ENCODE data around the gene CATSPERZ.

The CATSPERZ gene

GRCh38 chr11:64284962-64285884 lies 14.9 kb upstream of the CATSPERZ start, which contains the start of gene GPR137:
Gene GPR137 (plus strand): TSS chr11:64285848. CDS start chr11:64286525, 677 bp downstream.
- Histone ChIP-seq H3K4me3 (ENCODE audit: severe bottlenecking) (peak within 1 kb of the TSS; percentile 65), H3K27ac (ENCODE audit: poor library complexity, severe bottlenecking) (peak within 1 kb of the TSS; percentile 88), H3K9me3 (ENCODE audit: severe bottlenecking) (no peaks in the 10 kb centered on the region), H3K4me1 (ENCODE audit: insufficient read depth, poor library complexity, severe bottlenecking) (no peaks in the 10 kb centered on the region), H3K36me3 (ENCODE audit: low read depth) (peaks cover 25% of the 10 kb centered on the region), H3K27me3 (ENCODE audit: insufficient read depth, poor library complexity, severe bottlenecking) (no peaks in the 10 kb centered on the region)
- DNase-seq (ENCODE audit: low spot score): peak; percentile 78
- ATAC-seq (ENCODE audit: low read depth): peak; percentile 33
- no peak for TF ChIP-seq CTCF (IDR thresholded peaks at IDR 0.05; ENCODE audit: poor library complexity, severe bottlenecking)

- Histone ChIP-seq H3K9me3 (ENCODE audit: severe bottlenecking) (no peaks in the 10 kb centered on the region), H3K27me3 (ENCODE audit: insufficient read depth, poor library complexity, severe bottlenecking) (peaks cover 5% of the 10 kb centered on the region), H3K27ac (ENCODE audit: poor library complexity, severe bottlenecking) (peak overlapping the region; percentile 88), H3K4me1 (ENCODE audit: insufficient read depth, poor library complexity, severe bottlenecking) (no peaks in the 10 kb centered on the region), H3K36me3 (ENCODE audit: low read depth) (peaks cover 20% of the 10 kb centered on the region), H3K4me3 (ENCODE audit: severe bottlenecking) (peak overlapping the region; percentile 65)
- ATAC-seq (ENCODE audit: low read depth): peak; percentile 11; the same call in 1 of the 3 replicates
- peak; percentile 4 for TF ChIP-seq CTCF (IDR thresholded peaks at IDR 0.05; ENCODE audit: poor library complexity, severe bottlenecking)
- DNase-seq (ENCODE audit: low spot score): no peak
These were observed 14.0 kb upstream of the CATSPERZ start for GRCh38 chr11:64285885-64286800.

- no peak for DNase-seq (ENCODE audit: low spot score)
- no peaks in the 10 kb centered on the region for H3K4me1 ChIP-seq (ENCODE audit: insufficient read depth, poor library complexity, severe bottlenecking)
- no peak for ATAC-seq (ENCODE audit: low read depth)
- H3K36me3 ChIP-seq (ENCODE audit: low read depth): peaks cover 14% of the 10 kb centered on the region
- no peak overlapping the region for H3K4me3 ChIP-seq (ENCODE audit: severe bottlenecking)
- no peak for TF ChIP-seq CTCF (IDR thresholded peaks at IDR 0.05; ENCODE audit: poor library complexity, severe bottlenecking)
- H3K27me3 ChIP-seq (ENCODE audit: insufficient read depth, poor library complexity, severe bottlenecking): peaks cover 9% of the 10 kb centered on the region
- H3K27ac ChIP-seq (ENCODE audit: poor library complexity, severe bottlenecking): no peak overlapping the region
- no peaks in the 10 kb centered on the region for H3K9me3 ChIP-seq (ENCODE audit: severe bottlenecking)
These were observed 13.4 kb upstream of the CATSPERZ start for GRCh38 chr11:64286801-64287159.

- peaks cover 19% of the 10 kb centered on the region for H3K27me3 ChIP-seq (ENCODE audit: insufficient read depth, poor library complexity, severe bottlenecking)
- H3K36me3 ChIP-seq (ENCODE audit: low read depth): peaks cover 6% of the 10 kb centered on the region; the same call in 1 of the 2 replicates
- no peaks in the 10 kb centered on the region for H3K4me1 ChIP-seq (ENCODE audit: insufficient read depth, poor library complexity, severe bottlenecking)
- TF ChIP-seq CTCF (IDR thresholded peaks at IDR 0.05; ENCODE audit: poor library complexity, severe bottlenecking): no peak
- no peak for ATAC-seq (ENCODE audit: low read depth)
- no peaks in the 10 kb centered on the region for H3K9me3 ChIP-seq (ENCODE audit: severe bottlenecking)
- peak; percentile 62 for DNase-seq (ENCODE audit: low spot score)
- H3K27ac ChIP-seq (ENCODE audit: poor library complexity, severe bottlenecking): no peak overlapping the region
- no peak overlapping the region for H3K4me3 ChIP-seq (ENCODE audit: severe bottlenecking)
These were observed 12.3 kb upstream of the CATSPERZ start for GRCh38 chr11:64287676-64288352.
